GM19023 (cell line): ENCODE data around the gene PRPF6.
"Not testable (repeated sequence)": the region's sequence is repeated elsewhere in the genome, so short reads cannot be mapped to it uniquely, and the experiment has no call there.

Experiments used
- ATAC-seq: cut with Tn5 transposase; IDR thresholded peaks from one replicate; pipeline ENCODE4 v1.9.1; 2021; ENCODE audit warnings: mild to moderate bottlenecking, moderate library complexity; ENCODE audit not compliant: unreplicated experiment

The PRPF6 gene

GRCh38 chr20:63973160-63973479 is 7.8 kb upstream of the PRPF6 start:
- ATAC-seq, result no peak

DNA sequence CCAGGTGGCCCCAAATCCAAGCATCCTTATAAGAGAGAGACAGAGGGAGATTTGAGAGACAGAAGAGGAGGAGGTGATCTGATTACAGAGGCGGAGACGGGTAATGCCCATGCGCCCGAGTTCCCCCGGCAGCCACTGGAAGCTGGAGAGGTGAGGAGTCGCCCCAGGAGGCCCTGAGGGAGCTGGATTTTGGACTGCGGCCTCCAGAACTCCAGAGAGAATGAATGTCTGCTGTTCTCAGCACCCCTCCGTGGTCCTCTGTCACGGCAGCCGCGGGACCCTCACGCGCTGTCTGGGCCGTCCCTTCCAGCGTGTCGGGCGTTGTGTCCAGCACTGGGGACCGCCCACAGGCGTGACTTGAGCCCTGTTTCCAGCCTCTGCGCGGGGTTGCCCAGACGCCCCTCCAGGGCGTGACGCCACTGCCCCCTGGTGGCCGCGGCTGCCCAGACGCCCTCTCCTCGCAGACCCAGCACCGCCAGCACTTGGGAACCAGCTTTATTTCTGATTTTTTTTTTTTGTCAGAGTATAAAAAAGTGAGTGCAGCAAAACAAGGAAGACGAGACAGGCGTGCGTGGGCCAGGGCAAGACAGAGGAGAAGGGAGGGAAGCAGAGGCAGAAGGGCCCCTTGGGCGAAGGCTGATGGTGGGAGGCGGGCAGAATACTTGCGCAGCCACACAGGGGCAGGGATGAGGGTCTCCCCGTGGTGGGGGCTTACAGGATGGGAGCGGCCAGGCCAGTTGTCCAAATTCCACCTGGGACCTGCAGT is 7.1 kb upstream of the PRPF6 start:
- ATAC-seq, result no peak

DNA sequence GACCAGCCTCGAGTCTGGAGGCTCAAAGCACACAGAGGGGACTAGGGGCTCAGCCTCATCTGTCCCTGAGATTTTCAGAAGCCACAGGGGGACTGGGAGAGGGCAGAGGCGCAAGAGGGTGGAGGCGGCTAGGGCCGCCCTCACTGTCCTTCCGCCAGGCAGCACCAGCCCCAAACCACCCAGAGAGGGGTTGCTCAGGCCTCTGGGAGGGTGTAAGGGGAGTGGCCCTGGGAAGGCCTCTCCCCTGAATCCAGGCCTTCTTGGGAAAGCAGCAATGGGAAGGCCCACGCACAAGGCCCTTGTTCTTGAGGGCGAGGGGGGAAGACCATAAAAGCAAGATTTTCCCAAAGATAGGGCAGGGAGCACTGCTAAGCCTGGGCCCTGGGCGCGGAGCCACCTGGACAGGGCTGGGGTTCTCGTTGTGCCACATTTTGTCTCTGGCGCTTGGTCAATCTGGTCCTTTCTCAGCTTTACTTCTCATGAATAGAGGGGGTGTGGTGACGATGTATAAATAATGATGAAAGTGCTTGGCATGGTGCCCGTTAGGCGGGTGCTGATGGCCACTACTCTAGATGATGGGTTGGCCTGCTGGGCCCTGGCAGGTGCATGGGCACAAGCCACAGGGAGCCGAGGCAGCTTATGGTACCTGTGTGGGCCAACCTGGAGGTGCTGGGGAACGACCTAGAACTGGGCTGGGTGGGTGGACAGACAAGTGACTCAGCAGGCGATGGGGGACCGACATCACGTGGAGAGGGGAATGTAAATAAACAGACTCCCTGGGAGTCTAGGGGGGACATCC is 6.3 kb upstream of the PRPF6 start:
- ATAC-seq, result no peak

- not testable (repeated sequence) for ATAC-seq
These were observed 4.4 kb upstream of the PRPF6 start for GRCh38 chr20:63976511-63976910.

DNA sequence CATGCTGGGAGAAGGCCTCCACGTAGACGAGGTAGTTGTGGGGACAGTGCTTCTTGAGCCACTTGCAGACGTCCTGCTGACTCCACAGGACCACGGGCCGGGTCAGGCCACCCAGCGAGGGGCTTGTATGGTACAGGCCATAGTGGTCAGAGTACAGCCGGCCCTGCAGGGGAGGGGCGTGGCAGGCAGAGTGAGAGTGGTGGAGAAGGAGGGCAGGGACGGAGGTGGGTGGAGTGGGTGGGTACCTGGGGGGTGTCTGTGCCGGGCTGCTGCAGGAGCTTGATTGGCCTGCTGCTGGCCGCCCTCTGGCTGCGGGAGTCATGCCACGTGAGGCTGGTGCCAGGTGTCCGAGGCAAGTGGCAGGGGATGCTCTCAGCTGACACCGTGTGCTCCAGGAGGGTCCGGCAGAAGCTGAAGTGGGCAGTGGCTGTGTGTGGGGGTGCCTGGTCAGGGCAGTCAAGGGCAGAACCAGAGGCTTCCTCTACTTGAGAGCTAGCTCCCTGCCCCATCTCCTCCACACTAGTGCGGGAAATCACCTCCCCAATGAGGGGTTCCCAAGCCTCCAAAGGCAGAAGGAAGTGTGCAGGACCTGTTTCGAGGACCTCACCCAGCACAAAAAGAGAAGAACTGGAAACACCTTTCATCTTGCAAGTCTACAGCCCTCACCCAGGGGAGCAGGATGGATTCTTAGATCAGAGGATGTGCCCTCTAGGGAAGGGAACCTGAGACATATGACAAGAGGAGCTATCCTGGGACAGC is 3.8 kb upstream of the PRPF6 start:
- no peak for ATAC-seq

- ATAC-seq, result no peak
These were observed 3.1 kb upstream of the PRPF6 start for GRCh38 chr20:63977739-63978276.

- peak; percentile 41 for ATAC-seq
These were observed 2.4 kb upstream of the PRPF6 start for GRCh38 chr20:63978319-63979228.

- no peak for ATAC-seq
These were observed 1.7 kb upstream of the PRPF6 start for GRCh38 chr20:63979229-63979556.

DNA sequence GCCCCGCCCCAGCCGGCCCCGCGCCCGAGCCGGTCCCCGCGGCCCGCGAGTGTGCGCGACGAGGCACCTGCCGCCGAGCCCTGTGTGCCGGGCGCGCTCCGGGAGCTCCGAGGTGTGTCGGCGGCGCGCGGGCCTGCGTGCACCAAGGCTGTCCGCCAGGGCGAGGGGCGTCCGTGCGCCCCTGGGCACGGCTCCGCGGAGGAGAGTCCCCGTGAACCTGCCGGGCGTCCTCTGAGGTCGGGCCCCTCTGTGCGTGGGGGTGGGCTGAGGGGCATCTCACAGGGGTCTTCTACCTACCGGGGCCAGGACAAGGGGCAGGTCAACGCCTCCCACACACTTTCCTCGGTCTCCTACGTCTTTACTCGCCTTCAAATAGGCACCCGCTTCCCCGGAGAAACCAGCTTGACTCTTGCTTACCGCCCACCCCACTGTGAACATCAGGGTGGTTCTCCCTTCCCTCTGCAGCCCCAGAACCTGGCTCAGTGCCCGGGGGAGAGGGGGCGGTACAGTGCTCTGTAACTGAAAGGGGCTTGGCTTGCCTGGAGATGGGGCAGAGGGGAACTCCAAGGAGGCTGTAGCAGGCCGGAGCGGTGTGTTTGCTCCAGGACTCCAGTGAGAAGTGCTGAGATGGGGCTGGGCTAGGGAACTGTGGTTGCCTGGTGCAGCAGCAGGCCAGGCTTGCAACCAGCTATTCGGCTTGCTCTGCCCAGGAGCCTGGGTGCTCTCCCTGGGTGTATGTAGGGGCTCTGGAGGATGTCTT is 1.2 kb upstream of the PRPF6 start, which contains the start of gene SAMD10:
SAMD10 (minus strand) TSS at position 86 of the 760 bp plus-strand sequence. CDS start 175 bp downstream, outside the sequence.
- ATAC-seq, result no peak

DNA sequence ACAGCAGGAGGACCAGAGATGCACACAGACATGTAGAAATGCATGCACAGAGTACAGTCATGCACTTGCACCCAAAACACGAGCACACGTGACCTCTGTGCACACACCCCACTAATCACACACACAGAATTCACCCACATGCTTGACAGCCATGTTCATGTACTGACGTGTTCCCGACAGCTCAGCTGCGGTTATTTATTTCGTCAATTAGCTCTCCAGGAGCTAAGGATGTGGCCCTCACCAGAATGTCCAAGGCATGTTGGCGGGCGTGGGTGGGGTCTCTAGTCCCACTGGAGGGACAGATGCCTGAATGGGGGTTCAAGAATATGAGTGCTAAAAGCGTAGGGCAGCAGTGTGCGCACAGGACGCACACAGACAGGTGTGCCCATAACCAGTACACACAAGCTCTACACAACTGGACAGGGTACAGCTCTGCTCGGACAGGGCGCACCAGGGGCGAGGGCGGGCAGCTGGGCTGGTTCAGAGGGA is 571 bp upstream of the PRPF6 start:
- peak; percentile 1 for ATAC-seq

DNA sequence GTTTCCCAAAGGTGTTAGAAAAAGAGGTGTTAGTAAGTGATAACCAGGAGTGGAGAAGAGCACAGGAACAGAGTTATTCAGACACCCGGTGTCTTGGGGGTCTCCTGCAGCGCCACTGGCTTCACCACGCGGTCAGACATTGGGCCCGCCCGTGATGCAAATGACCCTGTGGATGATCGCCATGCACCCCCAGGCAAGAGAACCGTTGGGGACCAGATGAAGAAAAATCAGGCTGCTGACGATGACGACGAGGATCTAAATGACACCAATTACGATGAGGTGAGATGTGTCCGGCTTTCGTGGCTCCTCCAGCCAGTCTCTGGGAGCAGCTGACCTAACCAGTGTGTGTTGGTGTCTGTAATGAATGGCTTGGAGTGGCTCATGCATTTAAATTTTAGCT is 2.0 kb downstream of the PRPF6 start:
- no peak for ATAC-seq

DNA sequence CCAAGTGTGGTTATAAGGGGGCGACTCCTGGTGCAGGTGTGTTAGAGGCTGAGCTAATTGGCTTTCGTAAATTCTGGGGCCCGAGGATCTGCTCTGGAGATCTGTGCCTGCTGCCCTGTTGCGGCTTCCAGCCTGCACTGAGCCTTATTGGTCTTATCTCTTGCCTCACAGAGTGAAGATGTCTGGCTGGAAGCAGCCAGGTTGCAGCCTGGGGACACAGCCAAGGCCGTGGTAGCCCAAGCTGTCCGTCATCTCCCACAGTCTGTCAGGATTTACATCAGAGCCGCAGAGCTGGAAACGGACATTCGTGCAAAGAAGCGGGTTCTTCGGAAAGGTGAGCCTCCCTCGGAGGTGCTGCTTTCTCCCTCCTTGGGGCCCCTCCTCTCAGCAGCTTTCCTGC is 20.0 kb downstream of the PRPF6 start:
- no peak for ATAC-seq

DNA sequence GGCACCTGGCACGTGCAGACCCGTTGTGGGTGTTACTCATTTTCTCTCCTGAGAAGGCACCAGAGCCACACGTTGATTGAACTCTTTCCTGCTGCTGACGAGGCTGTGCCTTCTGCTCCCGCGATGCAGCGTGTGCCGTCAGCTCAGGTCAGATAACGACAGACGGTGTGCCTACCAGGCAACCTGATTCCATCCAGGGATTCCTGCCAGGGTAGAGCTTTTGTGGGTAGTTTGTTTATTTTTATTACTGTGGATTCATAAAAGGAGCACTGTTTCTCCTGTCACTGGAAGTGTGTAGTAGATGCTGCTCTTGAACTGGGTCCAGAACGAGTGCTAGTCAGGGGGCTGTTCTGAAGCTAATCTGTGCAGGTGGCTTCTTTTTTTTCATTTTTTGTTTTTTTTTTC is 20.7 kb downstream of the PRPF6 start:
- no peak for ATAC-seq

GRCh38 chr20:64003960-64004725 is 23.2 kb downstream of the PRPF6 start:
- ATAC-seq, result no peak

DNA sequence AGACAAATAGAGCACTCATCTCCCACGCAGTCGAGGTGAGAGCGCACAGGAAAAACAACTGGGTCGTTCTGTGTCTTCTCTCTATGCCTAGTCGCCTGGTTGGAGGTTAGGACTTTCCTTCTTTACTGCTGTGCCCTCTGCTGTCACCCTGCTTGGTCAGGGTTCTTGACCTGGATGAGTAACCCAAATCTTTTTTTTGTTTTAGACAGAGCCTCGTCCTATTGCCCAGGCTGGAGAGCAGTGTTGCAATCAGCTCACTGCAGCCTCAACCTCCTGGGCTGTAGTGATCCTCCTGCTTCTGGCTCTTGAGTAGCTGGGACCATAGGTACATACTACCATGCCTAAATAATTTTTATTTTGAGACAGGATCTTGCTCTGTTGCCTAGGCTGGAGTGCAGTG is 24.5 kb downstream of the PRPF6 start:
- ATAC-seq, result no peak

DNA sequence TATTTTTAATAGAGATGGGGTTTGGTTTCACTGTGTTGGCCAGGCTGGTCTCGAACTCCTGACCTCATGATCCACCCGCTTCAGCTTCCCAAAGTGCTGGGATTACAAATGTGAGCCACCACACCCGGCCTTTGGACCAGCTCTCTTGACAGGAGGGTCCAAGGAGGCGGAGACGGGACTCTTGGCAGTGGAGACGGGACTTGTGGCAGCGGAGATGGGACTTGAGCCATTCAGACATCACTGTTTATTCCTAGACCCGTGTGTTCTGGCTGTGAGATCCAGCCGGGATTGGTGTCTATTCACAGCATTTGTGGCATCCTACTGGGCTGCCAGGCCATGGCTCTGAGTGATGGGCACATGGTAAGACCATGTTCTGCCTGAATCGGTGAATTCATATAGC is 25.6 kb downstream of the PRPF6 start:
- no peak for ATAC-seq

DNA sequence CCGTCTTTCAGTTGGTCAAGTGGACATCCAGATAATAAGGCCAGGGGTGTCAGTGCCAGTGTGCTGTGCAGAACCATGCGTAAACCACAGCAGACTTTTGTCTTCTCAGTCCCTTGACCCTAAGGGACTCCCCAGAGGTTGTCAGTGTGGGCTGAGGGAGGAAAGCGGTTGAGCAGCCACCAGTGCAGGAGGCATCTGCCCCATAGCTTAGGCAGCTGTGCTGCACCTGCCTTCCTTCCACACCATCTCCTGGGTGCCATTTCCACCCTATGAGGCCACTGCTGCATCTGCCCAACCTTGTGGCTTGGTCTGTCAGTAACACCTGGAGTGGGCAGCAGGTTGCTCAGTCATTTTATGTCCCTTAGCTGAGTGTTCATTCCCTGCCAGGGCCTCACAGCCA is 26.0 kb downstream of the PRPF6 start:
- no peak for ATAC-seq

DNA sequence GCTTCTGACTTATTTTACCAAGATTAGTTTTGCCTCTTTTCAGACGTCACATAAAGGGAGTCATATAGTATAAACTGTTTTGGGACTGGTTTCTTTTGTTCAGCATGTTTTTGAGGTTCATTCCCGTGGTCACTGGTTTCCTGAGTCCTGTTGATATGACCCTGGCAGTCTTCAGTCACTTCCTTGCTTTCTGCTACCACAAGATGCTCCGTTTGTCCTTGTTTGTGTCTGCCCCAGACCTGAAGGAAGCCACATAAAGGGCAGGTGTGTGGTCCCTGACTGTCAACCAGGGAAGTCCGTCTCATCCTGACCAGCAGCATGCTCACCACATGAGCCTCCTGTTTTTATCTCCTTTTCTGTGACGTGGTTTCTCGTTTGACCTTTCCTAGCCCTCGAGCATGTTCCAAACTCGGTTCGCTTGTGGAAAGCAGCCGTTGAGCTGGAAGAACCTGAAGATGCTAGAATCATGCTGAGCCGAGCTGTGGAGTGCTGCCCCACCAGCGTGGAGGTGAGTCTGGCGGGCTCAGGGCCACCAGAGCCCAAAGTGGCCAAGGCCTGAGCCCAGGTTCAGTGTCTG is 29.0 kb downstream of the PRPF6 start:
- ATAC-seq, result no peak
